OCI-LY1 (cell line): ENCODE data around the gene SLC38A6.

ENCODE experiments used
- CTCF ChIP-seq: fragments of 200-600 bp; sonication (generic), shearing (Covaris generic); IDR thresholded peaks from 2 replicates; pipeline ENCODE4 v1.5.1; 2017; ENCODE audit warnings: mild to moderate bottlenecking, antibody characterized with exemption, low read length, moderate library complexity, mixed read lengths
- EZH2 ChIP-seq: fragments of 200-600 bp; sonication (generic), shearing (Covaris generic); IDR thresholded peaks from 2 replicates; pipeline ENCODE4 v1.8.0; 2017; ENCODE audit warnings: borderline replicate concordance, mixed run types, mild to moderate bottlenecking, antibody characterized with exemption, low read length, moderate library complexity, mixed read lengths

- TF ChIP-seq CTCF (no peak), EZH2 (no peak)
Measured at GRCh38 chr14:60972295-60972694, 8.8 kb upstream of the SLC38A6 start.
